ENCODE measurements around the gene DENND4B.

- TF ChIP-seq GATA2 (IDR thresholded peaks at IDR 0.05; ENCODE audit: low read depth, low read length) (no peak), GATA3 (IDR thresholded peaks at IDR 0.05; ENCODE audit: low read depth, low read length) (no peak)
Measured at GRCh38 chr1:153978274-153978909, 31.9 kb upstream of the DENND4B start.
